Measurements from ENCODE around the gene PTPRJ. TPM values are rescaled to one million over a fixed set of nuclear protein-coding genes. Genes with fewer than 3 reads are reported as not detected.
A peak's percentile ranks its signal among the peaks of the same experiment; 100 is the strongest.

PTPRJ gene
- total and polyA plus RNA-seq, 10 donors = 6.4 to 135 (median 74.6) TPM

- WGBS, 5 donors = 72 to 90% (median 80%) methylated on average over 6 of the region's 6 CpGs
- Histone ChIP-seq H3K27me3 (replicated peaks in 1 of 7) (no peaks in the 10 kb centered on the region), H3K36me3 (peaks cover 0 to 11% (median 2%) of the 10 kb centered on the region in 6 donors), H3K4me1 (peaks cover 44 to 95% (median 78%) of the 10 kb centered on the region in 6 donors), H3K27ac (peak overlapping the region in 3 of 8 donors; percentile 39 to 80 (median 77)), H3K9me3 (no peaks in the 10 kb centered on the region), H3K4me3 (no peak overlapping the region)
- peak; percentile 28 for DNase-seq
- intact Hi-C loops (cut with DNase I; ENCODE audit: low total_unique reads) = no loop called here
- no peak for TF ChIP-seq POLR2AphosphoS5 (IDR thresholded peaks at IDR 0.05)
- TF ChIP-seq CTCF (IDR thresholded peaks at IDR 0.05 in 8 of 11, conservative IDR thresholded peaks at IDR 0.05 in 3 of 11) = no peak
- TF ChIP-seq POLR2A (IDR thresholded peaks at IDR 0.05) = no peak
These were observed 68.7 kb downstream of the PTPRJ start for GRCh38 chr11:48049036-48049435.

GRCh38 chr11:48050304-48050703, 69.9 kb downstream of the PTPRJ start:
- DNase-seq = no peak
- Histone ChIP-seq H3K4me3 (no peak overlapping the region), H3K9me3 (no peaks in the 10 kb centered on the region), H3K36me3 (peaks cover 0 to 11% (median 2%) of the 10 kb centered on the region in 6 donors), H3K4me1 (peaks cover 46 to 95% (median 78%) of the 10 kb centered on the region in 6 donors), H3K27ac (peak overlapping the region in 7 of 8 donors; percentile 48 to 80 (median 70)), H3K27me3 (replicated peaks in 1 of 7) (no peaks in the 10 kb centered on the region)
- no peak for TF ChIP-seq POLR2A (IDR thresholded peaks at IDR 0.05)
- TF ChIP-seq POLR2AphosphoS5 (IDR thresholded peaks at IDR 0.05) = no peak
- TF ChIP-seq CTCF (IDR thresholded peaks at IDR 0.05 in 8 of 11, conservative IDR thresholded peaks at IDR 0.05 in 3 of 11) = no peak
- WGBS, 5 donors = 45 to 68% (median 58%) methylated on average over 3 of the region's 3 CpGs
- intact Hi-C loops (cut with DNase I; ENCODE audit: low total_unique reads) = no loop called here

GRCh38 chr11:48051217-48051830, 71.0 kb downstream of the PTPRJ start:
- no peak for TF ChIP-seq POLR2A (IDR thresholded peaks at IDR 0.05)
- TF ChIP-seq CTCF (IDR thresholded peaks at IDR 0.05 in 8 of 11, conservative IDR thresholded peaks at IDR 0.05 in 3 of 11) = no peak
- TF ChIP-seq POLR2AphosphoS5 (IDR thresholded peaks at IDR 0.05) = no peak
- DNase-seq = no peak
- H3K9me3 ChIP-seq = no peaks in the 10 kb centered on the region
- 48 to 67% (median 65%) methylated on average over 7 of the region's 7 CpGs for WGBS, 5 donors
- H3K4me1 ChIP-seq = peaks cover 41 to 95% (median 79%) of the 10 kb centered on the region in 6 donors
- H3K36me3 ChIP-seq = peaks cover 0 to 11% (median 2%) of the 10 kb centered on the region in 6 donors
- peak overlapping the region in 7 of 8 donors; percentile 48 to 80 (median 70) for H3K27ac ChIP-seq
- no peak overlapping the region for H3K4me3 ChIP-seq
- intact Hi-C loops (cut with DNase I; ENCODE audit: low total_unique reads) = no loop called here
- no peaks in the 10 kb centered on the region for H3K27me3 ChIP-seq (replicated peaks in 1 of 7)

- peaks cover 0 to 11% (median 2%) of the 10 kb centered on the region in 6 donors for H3K36me3 ChIP-seq
- H3K27ac ChIP-seq = peak overlapping the region in 6 of 8 donors; percentile 20 to 80 (median 64)
- H3K27me3 ChIP-seq (replicated peaks in 1 of 7) = no peaks in the 10 kb centered on the region
- DNase-seq = no peak
- 77 to 87% (median 81%) methylated on average over 9 of the region's 9 CpGs for WGBS, 5 donors
- intact Hi-C loops (cut with DNase I; ENCODE audit: low total_unique reads) = no loop called here
- H3K4me1 ChIP-seq = peaks cover 50 to 95% (median 88%) of the 10 kb centered on the region in 6 donors
- H3K9me3 ChIP-seq = no peaks in the 10 kb centered on the region
- H3K4me3 ChIP-seq = no peak overlapping the region
- TF ChIP-seq POLR2AphosphoS5 (IDR thresholded peaks at IDR 0.05) (peak in 1 of 3 donors; percentile 24), POLR2A (IDR thresholded peaks at IDR 0.05) (no peak)
These were observed 72.1 kb downstream of the PTPRJ start for GRCh38 chr11:48052183-48053044.
